SKM-1 (cell line): Measurements from ENCODE around the gene SMIM27.

Experiments
- DNase-seq: peaks from one replicate; lab custom pipeline; 2025; ENCODE audit not compliant: unreplicated experiment; lab: John Stamatoyannopoulos, UW

The SMIM27 gene

GRCh38 chr9:32554591-32554990 lies 2.5 kb downstream of the SMIM27 start:
- no peak for DNase-seq

GRCh38 chr9:32558408-32558934 lies 6.3 kb downstream of the SMIM27 start:
- DNase-seq: no peak

- no peak for DNase-seq
These were observed 13.8 kb downstream of the SMIM27 start for GRCh38 chr9:32565967-32566366.

- DNase-seq: no peak
These were observed 14.6 kb downstream of the SMIM27 start for GRCh38 chr9:32566770-32567169.

- DNase-seq: no peak
These were observed 18.1 kb downstream of the SMIM27 start for GRCh38 chr9:32570262-32570661.

- peak; percentile 59 for DNase-seq
These were observed 20.1 kb downstream of the SMIM27 start for GRCh38 chr9:32571969-32572899.

- DNase-seq: peak; percentile 85
These were observed 20.9 kb downstream of the SMIM27 start, which contains the start of gene NDUFB6 for GRCh38 chr9:32572900-32573523. Gene NDUFB6 (minus strand): TSS chr9:32573159. CDS start chr9:32573060, 99 bp downstream.

- DNase-seq: no peak
These were observed 21.7 kb downstream of the SMIM27 start for GRCh38 chr9:32573821-32574220.

- no peak for DNase-seq
These were observed 22.7 kb downstream of the SMIM27 start for GRCh38 chr9:32574858-32575257.

GRCh38 chr9:32577316-32577715 lies 25.2 kb downstream of the SMIM27 start:
- no peak for DNase-seq

- no peak for DNase-seq
These were observed 26.8 kb downstream of the SMIM27 start for GRCh38 chr9:32578976-32579375.

GRCh38 chr9:32579706-32580331 lies 27.7 kb downstream of the SMIM27 start:
- DNase-seq: peak; percentile 30

GRCh38 chr9:32580631-32581300 lies 28.6 kb downstream of the SMIM27 start:
- DNase-seq: no peak

GRCh38 chr9:32581512-32582143 lies 29.5 kb downstream of the SMIM27 start:
- peak; percentile 43 for DNase-seq

- DNase-seq: no peak
These were observed 32.7 kb downstream of the SMIM27 start for GRCh38 chr9:32584784-32585183.

- DNase-seq: no peak
These were observed 35.8 kb downstream of the SMIM27 start for GRCh38 chr9:32587901-32588300.

GRCh38 chr9:32589083-32589723 lies 37.1 kb downstream of the SMIM27 start:
- DNase-seq: no peak

- DNase-seq: no peak
These were observed 38.3 kb downstream of the SMIM27 start for GRCh38 chr9:32590476-32590875.

- no peak for DNase-seq
These were observed 38.8 kb downstream of the SMIM27 start for GRCh38 chr9:32590898-32591297.
